BE2C (cell line): ENCODE measurements around the gene PIANP.
A peak's percentile ranks its signal among the peaks of the same experiment; 100 is the strongest.

ENCODE experiments used
- DNase-seq: peaks from one replicate; pipeline ENCODE4 v3.0.0-alpha.2; 2020
- H3K27me3 ChIP-seq: fragments of 250-450 bp; sonication (Bioruptor Pico); 2 replicates; pipeline ENCODE4 v1.5.1; 2020; ENCODE audit warnings: mild to moderate bottlenecking
- H3K36me3 ChIP-seq: fragments of 250-450 bp; sonication (Bioruptor Pico); 2 replicates; pipeline ENCODE4 v1.5.1; 2020; ENCODE audit warnings: mild to moderate bottlenecking
- H3K4me1 ChIP-seq: fragments of 250-450 bp; sonication (Bioruptor Pico); 2 replicates; pipeline ENCODE4 v1.5.1; 2020
- H3K4me3 ChIP-seq: 2 replicates; pipeline ENCODE4 v1.5.1; 2011; ENCODE audit warnings: low read depth, low read length
- H3K9me3 ChIP-seq: fragments of 250-450 bp; sonication (Bioruptor Pico); 2 replicates; pipeline ENCODE4 v1.5.1; 2020
- TF ChIP-seq, protein P1 (sequence below): IDR thresholded peaks from 2 replicates; pipeline ENCODE4 v1.5.1; 2012; ENCODE audit warnings: mild to moderate bottlenecking, low read depth, low read length

Gene PIANP

DNA sequence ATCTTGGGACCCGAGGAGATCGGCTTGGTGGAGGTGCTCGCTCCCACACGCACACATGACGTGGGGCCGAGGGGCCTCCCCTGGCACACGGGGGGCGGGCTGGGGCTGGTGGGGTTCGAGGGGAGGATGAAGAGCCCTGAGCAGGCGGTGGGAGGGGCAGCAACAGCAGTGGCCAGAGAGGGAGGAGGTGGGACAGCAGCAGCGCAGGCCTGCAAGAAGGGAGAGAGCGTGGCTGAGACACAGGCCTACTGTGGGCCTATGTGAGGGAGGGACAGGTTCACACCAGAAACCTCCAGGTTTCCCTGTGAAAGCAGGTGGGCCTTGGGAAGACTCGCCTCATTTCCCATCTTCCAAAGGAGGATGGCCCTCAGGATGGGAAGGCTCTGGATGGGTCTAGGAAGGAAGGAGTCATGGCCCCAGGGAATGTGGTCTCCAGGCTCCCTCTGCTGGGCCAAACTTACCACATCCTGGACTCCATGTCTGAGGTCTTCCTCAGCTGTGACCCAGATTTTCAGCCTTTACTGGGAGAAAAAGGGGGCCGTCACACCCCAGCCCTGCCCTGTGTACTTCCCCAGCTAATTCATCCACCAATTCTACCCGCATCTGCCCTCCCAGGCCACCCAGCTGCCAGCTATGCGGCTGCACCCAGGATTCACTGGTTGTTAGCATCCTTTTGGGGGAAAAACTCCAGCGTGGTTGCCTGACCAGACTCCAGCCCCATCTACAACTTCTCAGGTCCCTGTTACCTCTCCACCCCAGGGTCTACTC lies 2.8 kb downstream of the PIANP start:
- Histone ChIP-seq H3K4me3 (no peak overlapping the region), H3K27me3 (no peaks in the 10 kb centered on the region), H3K4me1 (no peaks in the 10 kb centered on the region), H3K36me3 (no peaks in the 10 kb centered on the region), H3K9me3 (no peaks in the 10 kb centered on the region)
- TF ChIP-seq, protein P1, sequence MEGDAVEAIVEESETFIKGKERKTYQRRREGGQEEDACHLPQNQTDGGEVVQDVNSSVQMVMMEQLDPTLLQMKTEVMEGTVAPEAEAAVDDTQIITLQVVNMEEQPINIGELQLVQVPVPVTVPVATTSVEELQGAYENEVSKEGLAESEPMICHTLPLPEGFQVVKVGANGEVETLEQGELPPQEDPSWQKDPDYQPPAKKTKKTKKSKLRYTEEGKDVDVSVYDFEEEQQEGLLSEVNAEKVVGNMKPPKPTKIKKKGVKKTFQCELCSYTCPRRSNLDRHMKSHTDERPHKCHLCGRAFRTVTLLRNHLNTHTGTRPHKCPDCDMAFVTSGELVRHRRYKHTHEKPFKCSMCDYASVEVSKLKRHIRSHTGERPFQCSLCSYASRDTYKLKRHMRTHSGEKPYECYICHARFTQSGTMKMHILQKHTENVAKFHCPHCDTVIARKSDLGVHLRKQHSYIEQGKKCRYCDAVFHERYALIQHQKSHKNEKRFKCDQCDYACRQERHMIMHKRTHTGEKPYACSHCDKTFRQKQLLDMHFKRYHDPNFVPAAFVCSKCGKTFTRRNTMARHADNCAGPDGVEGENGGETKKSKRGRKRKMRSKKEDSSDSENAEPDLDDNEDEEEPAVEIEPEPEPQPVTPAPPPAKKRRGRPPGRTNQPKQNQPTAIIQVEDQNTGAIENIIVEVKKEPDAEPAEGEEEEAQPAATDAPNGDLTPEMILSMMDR = peak; percentile 82
- DNase-seq = peak; percentile 76

DNA sequence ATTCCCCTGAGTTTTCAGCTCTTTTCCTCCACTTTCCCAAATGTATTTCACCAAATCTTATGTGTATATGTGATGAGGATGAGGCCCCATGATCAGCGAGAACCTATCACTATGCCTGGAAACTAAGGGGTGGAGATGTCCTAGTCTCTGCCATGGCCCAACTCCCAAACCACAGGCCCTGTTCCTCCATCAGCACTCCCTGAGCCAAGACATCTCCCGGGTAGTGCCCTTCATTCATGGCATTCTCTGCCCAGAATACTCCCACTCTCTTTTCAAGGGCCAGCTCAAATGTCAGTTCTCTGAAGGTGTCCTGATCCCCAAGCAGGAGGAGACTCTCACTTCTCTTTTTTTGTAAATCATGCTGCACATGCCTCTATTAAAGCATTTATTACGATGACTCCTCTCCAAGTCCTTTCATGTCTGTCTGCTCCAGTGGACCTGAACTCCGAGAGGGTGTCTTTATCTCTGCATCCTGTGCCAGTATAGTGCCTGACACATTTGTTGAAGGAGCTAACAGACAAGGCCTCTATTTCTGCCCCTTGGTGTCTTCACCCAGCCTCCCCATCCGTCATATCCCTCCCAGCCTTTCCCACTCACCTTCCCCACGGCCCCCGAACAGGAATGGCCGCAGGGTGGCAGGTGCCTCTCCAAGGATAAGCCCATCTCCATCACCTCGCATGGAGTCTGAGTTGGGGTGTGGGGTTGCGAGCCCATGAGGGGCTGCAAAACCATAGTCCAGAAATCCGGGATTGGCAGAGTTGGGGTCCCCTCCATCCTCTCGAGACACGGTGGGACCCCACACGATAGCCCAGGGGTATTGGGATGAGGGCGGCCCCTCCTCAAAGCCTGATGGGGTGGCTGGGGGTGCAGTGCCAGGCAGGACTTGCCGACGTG lies 3.7 kb downstream of the PIANP start:
- H3K4me3 ChIP-seq = no peak overlapping the region
- H3K36me3 ChIP-seq = no peaks in the 10 kb centered on the region
- H3K9me3 ChIP-seq = no peaks in the 10 kb centered on the region
- TF ChIP-seq, protein P1 = no peak
- no peaks in the 10 kb centered on the region for H3K4me1 ChIP-seq
- H3K27me3 ChIP-seq = no peaks in the 10 kb centered on the region
- no peak for DNase-seq

DNA sequence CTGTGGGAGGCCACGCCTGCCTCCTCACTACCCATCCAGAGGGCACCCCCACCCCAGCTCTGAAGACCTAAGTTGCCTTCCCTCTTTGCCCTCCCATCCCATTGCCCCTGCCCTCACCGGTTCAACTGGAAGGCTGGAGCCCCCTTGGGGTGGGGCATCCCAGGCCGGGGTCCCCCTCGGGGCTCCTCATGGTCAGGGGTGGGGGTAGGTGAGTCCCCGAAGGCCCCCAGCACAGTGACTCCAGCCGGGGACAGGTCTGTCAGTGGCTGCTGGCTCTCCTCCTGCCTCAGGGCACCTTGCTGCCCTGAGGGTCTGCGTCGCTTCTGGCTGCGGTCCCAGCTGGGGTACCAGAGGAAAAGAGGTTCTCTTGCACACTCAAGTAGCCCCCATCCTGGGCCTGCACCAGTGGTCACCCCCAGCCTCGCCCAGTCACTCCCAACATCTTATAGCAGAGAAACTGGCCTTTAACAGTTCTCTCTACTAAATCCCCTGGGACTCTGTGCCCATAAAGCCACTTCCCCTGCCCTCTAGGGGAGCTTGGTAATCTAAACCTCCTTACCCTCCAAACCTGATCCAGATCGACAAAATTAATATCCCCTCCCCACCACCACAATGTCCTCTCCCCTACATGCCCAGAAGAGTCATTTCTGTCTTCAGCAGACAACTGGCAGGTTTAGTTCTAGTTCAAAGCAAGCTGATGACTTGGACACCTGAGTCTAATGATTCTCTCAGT lies 5.1 kb downstream of the PIANP start:
- no peak for DNase-seq
- H3K36me3 ChIP-seq = no peaks in the 10 kb centered on the region
- no peaks in the 10 kb centered on the region for H3K27me3 ChIP-seq
- H3K9me3 ChIP-seq = no peaks in the 10 kb centered on the region
- no peak overlapping the region for H3K4me3 ChIP-seq
- TF ChIP-seq, protein P1 = no peak
- no peaks in the 10 kb centered on the region for H3K4me1 ChIP-seq

DNA sequence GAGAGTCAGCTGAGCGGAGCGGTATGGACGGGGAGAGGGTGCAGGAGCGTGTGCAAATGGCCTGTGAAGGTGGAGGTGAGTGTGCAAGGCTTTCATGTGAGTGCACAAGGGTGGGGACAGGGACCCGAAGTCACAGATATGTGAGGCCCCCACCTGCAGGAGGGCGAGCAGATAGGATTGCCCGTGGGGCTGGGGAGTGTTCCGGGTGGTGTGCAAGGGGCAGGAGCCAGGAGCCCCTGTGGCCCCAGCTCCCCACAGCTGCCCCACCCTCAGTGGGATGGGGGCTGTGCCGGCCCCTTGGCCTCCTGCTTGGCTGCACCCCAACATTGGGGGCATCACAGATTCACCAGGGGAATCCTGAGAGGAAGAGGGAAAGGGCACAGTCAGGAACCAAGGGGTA lies 5.9 kb downstream of the PIANP start:
- DNase-seq = no peak
- Histone ChIP-seq H3K9me3 (no peaks in the 10 kb centered on the region), H3K27me3 (no peaks in the 10 kb centered on the region), H3K4me3 (no peak overlapping the region), H3K36me3 (no peaks in the 10 kb centered on the region), H3K4me1 (no peaks in the 10 kb centered on the region)
- TF ChIP-seq, protein P1 = no peak

DNA sequence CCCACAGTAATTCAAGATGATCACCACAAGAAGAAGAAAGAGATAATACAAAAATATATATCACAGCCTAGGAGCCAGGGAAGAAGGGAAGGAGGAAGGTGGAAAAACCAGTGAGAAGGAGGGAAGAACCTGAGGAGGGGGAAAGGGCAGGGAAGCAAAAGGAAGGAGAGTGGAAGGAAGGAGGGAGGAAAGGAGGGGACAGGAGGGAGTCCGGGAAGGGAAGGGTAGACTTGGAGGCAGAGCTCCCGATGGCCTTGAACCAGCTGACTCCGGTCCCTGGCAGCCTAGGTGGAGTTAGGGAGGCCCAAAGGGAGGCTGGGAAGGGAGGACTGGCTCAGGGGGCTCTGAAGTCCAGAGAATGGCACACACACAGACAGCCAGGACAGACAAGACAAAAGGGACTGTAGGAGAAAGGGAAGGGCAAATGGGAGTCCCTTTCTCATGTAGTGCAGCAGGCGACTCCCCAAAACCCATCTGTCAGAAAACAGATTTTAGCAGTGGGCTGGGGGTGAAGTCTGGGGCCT lies 6.7 kb downstream of the PIANP start:
- TF ChIP-seq, protein P1 = no peak
- no peak overlapping the region for H3K4me3 ChIP-seq
- DNase-seq = no peak
- H3K9me3 ChIP-seq = no peaks in the 10 kb centered on the region
- no peaks in the 10 kb centered on the region for H3K27me3 ChIP-seq
- H3K36me3 ChIP-seq = no peaks in the 10 kb centered on the region
- H3K4me1 ChIP-seq = no peaks in the 10 kb centered on the region
